ENCODE measurements around the gene TMTC1.

The TMTC1 gene

DNA sequence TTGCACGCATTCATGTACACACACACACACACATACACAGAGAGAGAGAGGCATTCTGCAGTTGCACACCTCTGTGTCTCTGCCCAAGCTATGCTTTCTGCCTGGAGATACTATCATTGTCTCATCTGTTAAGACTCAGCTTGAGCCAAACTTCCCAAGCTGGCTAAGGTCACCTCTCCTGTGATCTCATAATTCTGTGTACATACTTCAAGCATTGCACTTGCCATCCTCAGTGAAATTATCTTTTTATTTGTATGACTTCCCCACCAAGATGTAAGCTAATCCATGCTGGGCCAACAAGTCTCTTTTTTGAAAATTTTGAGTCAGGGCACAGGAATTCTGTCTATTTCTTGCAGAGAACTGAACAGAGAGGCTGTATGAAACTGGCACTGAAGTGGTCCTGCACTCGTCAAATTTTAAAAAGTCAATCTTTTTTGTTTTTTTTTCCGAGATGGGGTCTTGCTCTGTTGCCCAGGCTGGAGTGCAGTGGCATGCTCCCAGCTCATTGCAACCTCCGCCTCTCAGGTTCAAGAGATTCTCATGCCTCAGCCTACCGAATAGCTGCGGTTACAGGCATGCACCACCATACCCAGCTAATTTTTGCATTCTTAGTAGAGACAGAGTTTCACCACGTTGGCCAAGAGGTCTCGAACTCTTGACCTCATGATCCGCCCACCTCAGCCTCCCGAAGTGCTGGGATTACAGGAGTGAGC lies 44.3 kb downstream of the TMTC1 start:
- peaks cover 10% of the 10 kb centered on the region for H3K4me1 ChIP-seq (ENCODE audit: control insufficient read depth, insufficient read depth, low read length, poor library complexity, severe bottlenecking)
- H3K27ac ChIP-seq (ENCODE audit: low read depth, low read length, severe bottlenecking): no peak overlapping the region
- no peaks in the 10 kb centered on the region for H3K36me3 ChIP-seq (ENCODE audit: control insufficient read depth, insufficient read depth, low read length)
- H3K9me3 ChIP-seq (ENCODE audit: control insufficient read depth, low read length): no peaks in the 10 kb centered on the region
- no peak overlapping the region for H3K4me3 ChIP-seq (ENCODE audit: extremely low read depth, insufficient read depth, low read length, poor library complexity, severe bottlenecking)
- 88 to 89% methylated on average over 8 of the region's 10 CpGs for WGBS, 2 experiments (ENCODE audit: insufficient coverage in 2 of 2)

GRCh38 chr12:29738365-29738764 lies 45.4 kb downstream of the TMTC1 start:
- H3K4me3 ChIP-seq (ENCODE audit: extremely low read depth, insufficient read depth, low read length, poor library complexity, severe bottlenecking): no peak overlapping the region
- H3K9me3 ChIP-seq (ENCODE audit: control insufficient read depth, low read length): no peaks in the 10 kb centered on the region
- peaks cover 10% of the 10 kb centered on the region for H3K4me1 ChIP-seq (ENCODE audit: control insufficient read depth, insufficient read depth, low read length, poor library complexity, severe bottlenecking)
- no peaks in the 10 kb centered on the region for H3K36me3 ChIP-seq (ENCODE audit: control insufficient read depth, insufficient read depth, low read length)
- 91 to 94% methylated on average over 2 to 3 of the region's 3 CpGs for WGBS, 2 experiments (ENCODE audit: insufficient coverage in 2 of 2)
- no peak overlapping the region for H3K27ac ChIP-seq (ENCODE audit: low read depth, low read length, severe bottlenecking)

GRCh38 chr12:29737644-29738043 lies 46.1 kb downstream of the TMTC1 start:
- 93 to 97% methylated on average over 4 of the region's 4 CpGs for WGBS, 2 experiments (ENCODE audit: insufficient coverage in 2 of 2)
- H3K4me1 ChIP-seq (ENCODE audit: control insufficient read depth, insufficient read depth, low read length, poor library complexity, severe bottlenecking): peaks cover 10% of the 10 kb centered on the region
- no peaks in the 10 kb centered on the region for H3K9me3 ChIP-seq (ENCODE audit: control insufficient read depth, low read length)
- H3K36me3 ChIP-seq (ENCODE audit: control insufficient read depth, insufficient read depth, low read length): no peaks in the 10 kb centered on the region
- no peak overlapping the region for H3K4me3 ChIP-seq (ENCODE audit: extremely low read depth, insufficient read depth, low read length, poor library complexity, severe bottlenecking)
- H3K27ac ChIP-seq (ENCODE audit: low read depth, low read length, severe bottlenecking): no peak overlapping the region

DNA sequence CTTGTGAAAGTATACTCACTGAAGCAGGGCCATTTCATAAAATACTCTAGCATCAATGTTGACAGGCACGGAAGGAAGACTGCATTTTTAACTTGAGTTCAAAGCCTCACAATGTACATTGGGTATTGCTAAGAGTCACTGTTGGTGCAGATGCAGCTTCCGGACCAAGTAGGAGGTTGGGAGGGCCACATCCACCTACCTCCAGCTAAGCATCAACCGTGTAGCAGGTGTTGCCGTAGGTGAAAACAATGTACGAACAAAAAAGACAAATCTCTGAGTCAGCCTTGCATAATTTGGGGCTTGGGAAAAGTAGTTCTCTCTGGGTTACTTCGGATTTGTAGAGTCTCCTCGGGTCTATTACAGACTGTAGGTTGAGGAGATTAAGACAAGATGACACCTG lies 48.1 kb downstream of the TMTC1 start:
- Histone ChIP-seq H3K4me1 (ENCODE audit: control insufficient read depth, insufficient read depth, low read length, poor library complexity, severe bottlenecking) (no peaks in the 10 kb centered on the region), H3K9me3 (ENCODE audit: control insufficient read depth, low read length) (no peaks in the 10 kb centered on the region), H3K27ac (ENCODE audit: low read depth, low read length, severe bottlenecking) (no peak overlapping the region), H3K36me3 (ENCODE audit: control insufficient read depth, insufficient read depth, low read length) (no peaks in the 10 kb centered on the region), H3K4me3 (ENCODE audit: extremely low read depth, insufficient read depth, low read length, poor library complexity, severe bottlenecking) (no peak overlapping the region)
- WGBS, 2 experiments (ENCODE audit: insufficient coverage in 2 of 2): 98 to 100% methylated on average over 3 to 5 of the region's 7 CpGs

DNA sequence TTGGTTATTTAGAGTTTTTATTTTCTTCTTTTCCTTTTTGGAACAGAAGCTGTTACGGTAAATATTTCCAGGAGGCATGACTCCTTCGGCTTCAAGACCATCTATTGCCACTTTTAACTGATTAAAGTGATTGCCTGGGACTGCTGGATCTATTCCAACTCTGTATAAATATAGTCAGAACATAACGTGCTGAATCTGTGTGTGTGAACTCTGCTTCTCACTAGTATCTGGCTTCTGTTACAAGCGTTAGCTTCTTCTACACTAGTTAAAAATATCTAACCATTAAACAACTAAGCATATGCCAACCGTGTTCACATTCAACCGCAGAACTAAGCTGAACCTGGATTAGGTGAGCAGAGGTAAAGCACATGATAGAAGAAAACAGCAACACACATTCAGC lies 49.0 kb downstream of the TMTC1 start:
- Histone ChIP-seq H3K9me3 (ENCODE audit: control insufficient read depth, low read length) (no peaks in the 10 kb centered on the region), H3K4me3 (ENCODE audit: extremely low read depth, insufficient read depth, low read length, poor library complexity, severe bottlenecking) (no peak overlapping the region), H3K4me1 (ENCODE audit: control insufficient read depth, insufficient read depth, low read length, poor library complexity, severe bottlenecking) (no peaks in the 10 kb centered on the region), H3K27ac (ENCODE audit: low read depth, low read length, severe bottlenecking) (no peak overlapping the region), H3K36me3 (ENCODE audit: control insufficient read depth, insufficient read depth, low read length) (no peaks in the 10 kb centered on the region)
- 67% methylated on average over 1 of the region's 6 CpGs; no CpG with 5 or more reads in 1 of the 2 experiments for WGBS, 2 experiments (ENCODE audit: insufficient coverage in 2 of 2)

DNA sequence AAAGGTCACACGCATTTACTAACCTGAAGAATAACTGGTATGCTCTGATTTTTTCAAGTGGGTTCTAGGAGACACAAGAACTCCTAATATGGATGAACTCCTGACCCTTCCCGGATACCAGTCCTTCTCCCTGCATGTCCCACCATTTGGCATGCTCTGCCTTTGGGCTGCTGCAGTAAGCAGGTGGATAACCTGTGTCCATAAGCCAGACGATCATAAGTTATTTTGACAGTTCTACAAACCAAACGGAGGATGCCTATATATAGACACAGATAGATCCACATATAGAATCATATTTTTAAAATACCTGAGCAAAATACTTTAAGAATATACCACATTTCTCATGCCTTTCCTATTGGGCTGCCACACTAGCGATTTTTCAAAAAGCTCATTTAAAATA lies 49.4 kb downstream of the TMTC1 start:
- no peak overlapping the region for H3K4me3 ChIP-seq (ENCODE audit: extremely low read depth, insufficient read depth, low read length, poor library complexity, severe bottlenecking)
- no peaks in the 10 kb centered on the region for H3K36me3 ChIP-seq (ENCODE audit: control insufficient read depth, insufficient read depth, low read length)
- 83 to 93% methylated on average over 1 to 3 of the region's 5 CpGs for WGBS, 2 experiments (ENCODE audit: insufficient coverage in 2 of 2)
- H3K27ac ChIP-seq (ENCODE audit: low read depth, low read length, severe bottlenecking): no peak overlapping the region
- no peaks in the 10 kb centered on the region for H3K4me1 ChIP-seq (ENCODE audit: control insufficient read depth, insufficient read depth, low read length, poor library complexity, severe bottlenecking)
- H3K9me3 ChIP-seq (ENCODE audit: control insufficient read depth, low read length): no peaks in the 10 kb centered on the region

DNA sequence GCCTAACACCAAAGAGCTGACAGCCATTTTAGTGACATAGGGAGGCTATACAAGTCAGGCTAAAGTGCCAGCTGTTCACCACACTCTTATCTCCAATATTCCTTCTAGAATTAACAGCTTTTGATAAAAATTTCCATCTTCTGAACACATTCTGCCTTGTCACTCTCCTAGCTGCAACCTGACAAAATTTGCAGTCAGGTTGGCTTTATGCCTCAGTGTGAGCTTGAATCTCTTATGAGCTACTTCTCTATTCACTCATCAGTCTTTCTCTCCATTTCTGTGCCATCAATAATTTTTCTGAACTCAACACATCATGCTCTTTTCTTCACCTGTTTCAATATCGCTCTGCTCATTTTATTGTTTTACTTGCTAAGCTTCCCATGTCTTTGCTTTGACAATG lies 50.2 kb downstream of the TMTC1 start:
- H3K27ac ChIP-seq (ENCODE audit: low read depth, low read length, severe bottlenecking): no peak overlapping the region
- H3K4me1 ChIP-seq (ENCODE audit: control insufficient read depth, insufficient read depth, low read length, poor library complexity, severe bottlenecking): no peaks in the 10 kb centered on the region
- H3K4me3 ChIP-seq (ENCODE audit: extremely low read depth, insufficient read depth, low read length, poor library complexity, severe bottlenecking): no peak overlapping the region
- no peaks in the 10 kb centered on the region for H3K36me3 ChIP-seq (ENCODE audit: control insufficient read depth, insufficient read depth, low read length)
- no peaks in the 10 kb centered on the region for H3K9me3 ChIP-seq (ENCODE audit: control insufficient read depth, low read length)
- WGBS, 2 experiments (ENCODE audit: insufficient coverage in 2 of 2): 67 to 88% methylated on average over 1 of the region's 1 CpG

- 92% methylated on average over 2 of the region's 3 CpGs; no CpG with 5 or more reads in 1 of the 2 experiments for WGBS, 2 experiments (ENCODE audit: insufficient coverage in 2 of 2)
- H3K36me3 ChIP-seq (ENCODE audit: control insufficient read depth, insufficient read depth, low read length): no peaks in the 10 kb centered on the region
- H3K27ac ChIP-seq (ENCODE audit: low read depth, low read length, severe bottlenecking): no peak overlapping the region
- no peaks in the 10 kb centered on the region for H3K4me1 ChIP-seq (ENCODE audit: control insufficient read depth, insufficient read depth, low read length, poor library complexity, severe bottlenecking)
- H3K4me3 ChIP-seq (ENCODE audit: extremely low read depth, insufficient read depth, low read length, poor library complexity, severe bottlenecking): no peak overlapping the region
- no peaks in the 10 kb centered on the region for H3K9me3 ChIP-seq (ENCODE audit: control insufficient read depth, low read length)
Measured at GRCh38 chr12:29733060-29733459, 50.7 kb downstream of the TMTC1 start.

DNA sequence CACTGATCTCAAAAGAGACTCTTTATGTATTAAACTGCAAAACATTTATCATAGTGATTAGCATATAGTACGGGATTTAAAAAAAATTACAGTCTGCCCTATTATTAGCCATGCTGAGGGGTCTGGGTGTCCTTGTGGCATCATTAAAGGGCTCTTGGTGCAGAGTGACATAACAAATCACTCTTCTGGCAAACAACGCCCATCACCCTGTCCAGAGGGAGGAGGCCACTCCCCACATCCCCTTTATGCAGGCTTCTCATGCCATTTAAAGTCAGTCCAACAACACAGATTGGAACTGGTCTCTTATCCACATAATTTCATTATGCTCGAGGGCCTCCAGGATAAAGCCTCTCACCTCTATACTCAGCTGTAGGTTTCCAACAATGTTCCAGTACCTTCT lies 51.1 kb downstream of the TMTC1 start:
- H3K9me3 ChIP-seq (ENCODE audit: control insufficient read depth, low read length): no peaks in the 10 kb centered on the region
- no peak overlapping the region for H3K4me3 ChIP-seq (ENCODE audit: extremely low read depth, insufficient read depth, low read length, poor library complexity, severe bottlenecking)
- 76 to 94% methylated on average over 2 of the region's 3 CpGs for WGBS, 2 experiments (ENCODE audit: insufficient coverage in 2 of 2)
- no peaks in the 10 kb centered on the region for H3K36me3 ChIP-seq (ENCODE audit: control insufficient read depth, insufficient read depth, low read length)
- no peak overlapping the region for H3K27ac ChIP-seq (ENCODE audit: low read depth, low read length, severe bottlenecking)
- H3K4me1 ChIP-seq (ENCODE audit: control insufficient read depth, insufficient read depth, low read length, poor library complexity, severe bottlenecking): no peaks in the 10 kb centered on the region

DNA sequence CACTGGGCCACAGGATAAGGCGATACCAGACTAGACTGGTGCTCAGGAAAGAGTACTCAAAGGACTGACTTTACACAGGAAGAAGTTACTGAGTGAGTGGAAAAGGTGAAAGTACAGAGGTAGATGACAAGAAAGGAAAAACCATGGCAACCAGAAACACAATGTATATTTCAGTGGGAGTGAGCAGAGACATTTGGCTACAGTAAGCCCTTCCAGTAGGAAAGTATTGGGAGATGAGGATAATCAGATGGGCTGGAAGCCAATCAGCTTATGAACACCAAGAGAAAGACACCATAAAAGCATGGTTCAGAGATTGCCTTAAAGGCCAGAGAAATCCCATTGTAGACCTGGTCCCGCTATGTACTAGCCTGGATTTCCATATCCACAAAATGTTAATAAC lies 51.6 kb downstream of the TMTC1 start:
- no peaks in the 10 kb centered on the region for H3K9me3 ChIP-seq (ENCODE audit: control insufficient read depth, low read length)
- WGBS, 2 experiments (ENCODE audit: insufficient coverage in 2 of 2): 88% methylated on average over 1 of the region's 2 CpGs; no CpG with 5 or more reads in 1 of the 2 experiments
- H3K4me1 ChIP-seq (ENCODE audit: control insufficient read depth, insufficient read depth, low read length, poor library complexity, severe bottlenecking): no peaks in the 10 kb centered on the region
- H3K27ac ChIP-seq (ENCODE audit: low read depth, low read length, severe bottlenecking): no peak overlapping the region
- H3K36me3 ChIP-seq (ENCODE audit: control insufficient read depth, insufficient read depth, low read length): no peaks in the 10 kb centered on the region
- no peak overlapping the region for H3K4me3 ChIP-seq (ENCODE audit: extremely low read depth, insufficient read depth, low read length, poor library complexity, severe bottlenecking)

- no peak overlapping the region for H3K27ac ChIP-seq (ENCODE audit: low read depth, low read length, severe bottlenecking)
- H3K4me3 ChIP-seq (ENCODE audit: extremely low read depth, insufficient read depth, low read length, poor library complexity, severe bottlenecking): no peak overlapping the region
- WGBS, 2 experiments (ENCODE audit: insufficient coverage in 2 of 2): 100% methylated on average over 1 of the region's 2 CpGs
- H3K4me1 ChIP-seq (ENCODE audit: control insufficient read depth, insufficient read depth, low read length, poor library complexity, severe bottlenecking): no peaks in the 10 kb centered on the region
- no peaks in the 10 kb centered on the region for H3K36me3 ChIP-seq (ENCODE audit: control insufficient read depth, insufficient read depth, low read length)
- no peaks in the 10 kb centered on the region for H3K9me3 ChIP-seq (ENCODE audit: control insufficient read depth, low read length)
Measured at GRCh38 chr12:29731591-29731990, 52.2 kb downstream of the TMTC1 start.

All from mesodermal cell (in vitro differentiated cells).